Stimulated activated CD4-positive, alpha-beta T cell treated with anti-CD3 and anti-CD28 coated beads, Interleukin-4, amount 100 ng/mL, for 48 hours (primary cell): ENCODE data around the gene LRRC8E.
A peak's percentile ranks its signal among the peaks of the same experiment; 100 is the strongest.

ENCODE experiments used
- DNase-seq, 2 donors: peaks; one replicate each; pipeline ENCODE4 v3.0.0-alpha.2; 2020; ENCODE audit warnings: low read depth in 2 of 2

Gene LRRC8E

DNA sequence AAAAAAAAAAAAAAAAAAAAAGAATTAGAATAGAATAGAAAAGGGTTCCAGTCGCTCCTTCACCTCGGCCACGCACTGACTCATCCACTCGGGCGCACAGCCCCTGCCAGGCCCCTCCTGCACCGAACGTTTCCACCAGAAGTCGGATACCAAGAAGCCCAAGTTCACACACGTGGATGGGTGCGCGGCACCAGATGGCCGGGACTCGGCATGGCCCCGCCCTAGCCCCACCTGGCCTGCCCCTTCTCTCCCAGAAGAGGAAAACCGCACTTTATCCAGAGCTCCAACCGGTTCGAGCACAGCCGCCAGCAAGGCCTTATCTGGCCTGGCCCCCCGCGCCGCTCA is 20.0 kb upstream of the LRRC8E start:
- DNase-seq = no peak

DNA sequence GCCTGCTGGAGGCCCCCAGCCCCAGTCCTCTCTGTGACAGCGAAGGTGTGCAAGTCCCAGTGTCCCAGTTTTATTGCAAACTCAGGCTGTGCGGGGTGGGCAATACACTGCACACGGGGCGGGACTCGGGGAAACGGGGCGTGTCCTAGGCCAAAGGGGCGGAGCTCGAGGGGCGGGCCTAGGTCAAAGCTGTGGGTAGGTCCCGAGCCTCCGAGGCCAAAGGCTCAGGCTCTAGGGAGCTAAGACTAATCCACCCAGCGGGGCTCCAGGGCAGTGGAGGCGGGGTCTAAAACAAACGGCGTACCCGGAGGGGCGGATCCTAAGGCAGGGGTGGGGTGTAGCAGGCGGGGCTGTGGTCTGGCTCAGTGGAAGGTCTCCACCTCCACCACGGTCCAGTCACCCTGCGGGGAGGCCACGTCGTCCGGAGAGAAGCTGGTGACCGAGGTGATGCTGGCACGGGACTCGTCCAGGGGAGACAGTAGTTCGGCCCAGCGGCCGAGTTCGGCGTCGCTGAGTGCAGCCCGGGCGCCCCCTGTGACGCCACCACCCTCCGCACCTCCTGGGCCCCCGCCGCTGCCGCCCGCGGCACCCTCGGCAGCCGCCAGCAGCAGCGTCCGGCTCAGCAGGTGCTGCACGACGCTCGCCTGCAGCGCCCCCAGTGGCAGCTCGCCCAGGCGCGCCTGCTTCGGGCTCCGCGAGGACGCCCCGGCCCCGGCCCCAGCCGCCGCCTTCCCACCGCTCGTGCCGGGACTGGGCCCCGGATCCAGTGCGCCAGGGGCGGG is 19.4 kb upstream of the LRRC8E start:
- DNase-seq = peak; percentile 72 to 80

DNA sequence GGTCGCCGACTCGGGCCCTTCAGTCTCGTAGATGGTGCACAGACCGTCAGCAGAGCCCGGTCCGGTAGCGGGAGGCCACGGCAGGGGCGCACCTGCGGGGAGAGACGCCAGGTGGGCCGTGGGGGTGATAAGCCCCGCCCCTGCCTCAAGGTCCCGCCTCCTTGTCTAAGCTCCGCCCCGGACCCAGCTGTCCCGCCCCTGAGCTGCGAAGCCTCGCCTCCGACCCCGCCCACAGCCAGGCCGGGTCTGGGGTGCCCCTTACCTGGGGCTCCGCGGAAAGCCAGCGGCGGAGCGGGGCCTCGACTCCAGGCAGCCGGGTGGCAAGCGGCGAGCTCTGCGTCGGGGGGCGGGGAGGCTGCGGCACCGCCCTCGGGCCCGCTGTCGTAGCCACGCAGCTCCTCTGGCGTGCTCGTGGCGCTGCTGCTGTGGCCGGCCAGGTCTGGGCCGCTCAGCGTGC is 18.8 kb upstream of the LRRC8E start:
- peak; percentile 54 to 78 for DNase-seq

DNA sequence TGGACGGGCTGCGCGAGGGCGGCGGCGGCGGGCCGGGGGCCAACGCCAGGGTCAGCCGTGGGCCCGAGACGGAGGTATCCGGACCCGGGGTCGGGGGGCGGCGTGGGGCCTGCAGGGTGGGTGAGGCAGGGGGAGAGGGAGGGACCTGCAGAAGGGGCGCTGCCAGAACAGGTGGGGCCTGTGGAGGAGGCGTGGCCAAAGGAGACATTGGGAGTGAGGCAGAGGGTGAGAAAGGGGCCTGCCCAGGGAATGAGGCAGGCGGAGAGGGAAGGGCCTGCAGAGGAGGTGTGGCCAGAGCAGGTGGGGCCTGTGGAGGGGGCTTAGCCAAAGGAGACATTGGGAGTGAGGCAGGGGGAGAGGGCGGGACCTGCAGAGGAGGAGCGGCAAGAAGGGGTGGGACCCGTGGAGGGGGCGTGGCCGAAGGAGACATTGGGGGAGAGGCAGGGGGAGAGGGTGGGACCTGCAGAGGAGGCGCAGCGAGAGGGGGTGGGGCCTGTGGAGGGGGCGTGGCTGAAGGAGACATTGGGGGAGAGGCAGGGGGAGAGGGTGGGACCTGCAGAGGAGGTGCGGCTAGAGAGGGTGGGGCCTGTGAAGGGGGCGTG is 18.3 kb upstream of the LRRC8E start:
- peak; percentile 45 to 63 for DNase-seq

GRCh38 chr19:7870571-7871436 is 17.5 kb upstream of the LRRC8E start:
- DNase-seq = peak; percentile 49 to 63

- DNase-seq = peak; percentile 80 to 95
These were observed 16.6 kb upstream of the LRRC8E start for GRCh38 chr19:7871437-7872305.

DNA sequence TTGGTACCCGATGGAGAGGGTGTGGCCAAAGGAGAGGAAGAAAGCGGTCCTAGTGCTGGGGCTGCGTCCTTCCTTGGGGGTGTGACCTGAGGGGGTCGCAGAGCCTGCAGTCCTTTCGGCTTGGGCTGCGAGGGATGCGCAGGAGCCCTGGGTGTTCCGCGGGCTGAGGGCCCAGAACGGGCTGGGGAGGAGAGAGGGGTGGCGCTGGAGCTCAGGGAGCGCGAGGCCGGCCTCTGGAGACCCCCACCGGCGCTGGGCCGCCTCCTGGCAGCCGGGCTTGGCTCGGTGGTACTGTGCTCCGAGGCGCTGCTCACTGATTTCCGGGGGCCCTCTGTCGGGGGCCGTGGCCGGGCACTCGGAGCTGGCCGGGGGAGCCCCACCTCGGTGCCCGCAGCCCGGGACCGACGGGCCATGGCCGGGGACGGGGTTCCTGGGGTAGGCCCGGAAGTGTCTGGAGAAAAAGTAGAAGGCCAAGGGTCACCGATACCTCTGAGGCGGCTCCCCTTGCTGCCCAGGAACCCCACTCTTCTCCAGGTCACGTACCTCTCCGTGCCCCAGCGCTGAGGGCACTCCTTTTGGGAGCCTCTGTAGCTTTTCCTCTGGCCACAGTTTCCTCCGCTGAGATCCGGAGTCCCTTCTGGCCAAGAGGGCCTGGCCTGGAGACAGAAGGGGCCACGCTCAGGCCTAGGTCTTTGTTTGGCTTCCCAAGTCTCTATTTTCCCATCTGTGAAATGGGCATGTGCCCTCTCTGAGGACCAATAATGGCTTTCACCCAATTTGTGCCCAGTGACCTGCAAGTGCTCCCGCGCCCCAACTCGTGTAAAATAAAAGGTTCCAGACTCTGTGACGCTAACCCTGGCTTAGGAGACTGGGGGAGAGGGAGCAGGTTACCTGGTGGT is 15.8 kb upstream of the LRRC8E start:
- DNase-seq = no peak

DNA sequence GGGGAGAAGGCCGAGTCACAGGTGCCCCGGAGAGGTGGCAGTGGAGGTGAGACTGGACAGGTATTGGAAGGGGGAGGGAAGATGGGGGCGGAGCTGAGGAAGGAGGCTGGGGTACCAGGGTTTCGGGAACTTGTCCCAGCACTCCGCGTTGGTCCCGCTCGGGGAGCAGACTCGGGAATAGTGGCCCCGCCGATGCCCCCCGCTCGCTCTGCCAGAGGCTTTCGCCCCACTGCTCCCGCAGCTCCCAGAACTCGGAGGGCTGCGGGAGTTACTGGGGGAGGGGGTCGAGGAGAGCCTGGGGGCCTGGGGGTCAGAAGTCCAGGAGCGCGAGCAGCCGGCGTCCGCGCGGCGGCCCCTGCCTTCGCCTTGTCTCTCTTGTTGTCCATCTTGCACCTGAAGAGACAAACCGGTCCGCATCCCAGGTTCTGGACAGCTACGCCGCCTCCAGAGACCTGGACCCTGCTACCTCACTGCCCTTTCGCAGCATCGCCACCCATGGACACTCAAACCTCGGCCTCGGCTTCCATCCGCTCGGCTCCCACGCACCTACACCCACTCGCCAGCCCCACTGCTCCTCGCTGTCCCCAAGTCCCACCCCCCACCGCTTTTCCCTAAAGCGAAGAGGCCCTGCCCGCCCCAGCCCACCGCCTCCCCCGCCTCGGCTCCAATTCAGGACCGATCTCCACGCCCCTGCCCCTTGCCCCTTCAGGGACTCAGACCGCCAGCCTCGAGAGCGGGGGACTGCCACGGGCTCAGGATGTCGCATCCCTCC is 14.8 kb upstream of the LRRC8E start:
- no peak for DNase-seq

- no peak for DNase-seq
These were observed 14.0 kb upstream of the LRRC8E start, which contains the start of gene PRR36 for GRCh38 chr19:7874076-7874896. PRR36 (minus strand) TSS chr19:7874390; CDS start chr19:7873689, 701 bp downstream.

GRCh38 chr19:7874897-7875273 is 13.4 kb upstream of the LRRC8E start:
- DNase-seq = no peak

- no peak for DNase-seq
These were observed 11.0 kb upstream of the LRRC8E start for GRCh38 chr19:7877249-7877836.

- no peak for DNase-seq
These were observed 9.1 kb upstream of the LRRC8E start for GRCh38 chr19:7879111-7879807.

- no peak for DNase-seq
These were observed 8.5 kb upstream of the LRRC8E start for GRCh38 chr19:7879836-7880235.

DNA sequence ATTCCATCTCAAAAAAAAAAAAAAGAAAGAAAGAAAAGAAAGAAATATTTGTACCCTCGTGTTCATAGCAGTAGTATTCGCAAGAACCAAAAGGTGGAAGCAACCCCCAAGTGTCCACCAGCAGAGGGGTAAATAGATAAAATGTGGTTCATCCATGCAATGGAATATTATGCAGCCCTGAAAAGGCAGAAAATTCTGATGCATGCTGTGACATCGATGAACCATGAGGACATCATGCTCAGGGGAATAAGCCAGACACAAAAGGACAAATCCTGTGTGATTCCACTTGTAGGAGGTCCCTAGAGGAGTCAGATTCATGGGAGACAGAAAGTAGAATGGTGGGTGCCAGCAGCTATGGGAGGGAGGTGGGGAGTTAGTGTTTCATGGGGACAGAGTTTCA is 6.4 kb upstream of the LRRC8E start:
- no peak for DNase-seq

DNA sequence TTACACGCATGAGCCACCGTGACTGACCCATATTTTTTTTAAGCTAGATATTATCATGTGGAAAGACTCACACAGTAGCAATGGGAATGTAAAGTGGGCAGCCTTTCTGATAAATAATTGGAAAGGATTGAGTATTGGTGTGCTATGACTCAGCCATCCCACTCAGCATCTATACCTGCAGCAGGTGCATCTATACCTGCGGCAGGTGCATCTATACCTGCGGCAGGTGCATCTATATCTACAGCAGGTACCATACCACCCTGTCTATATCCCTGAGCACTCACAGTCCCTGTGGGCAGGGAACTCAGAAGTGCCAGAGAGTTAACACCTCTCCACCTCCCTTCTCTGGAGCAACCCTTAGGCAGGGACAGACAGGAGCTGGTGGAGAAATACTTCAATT is 5.2 kb upstream of the LRRC8E start:
- no peak for DNase-seq

DNA sequence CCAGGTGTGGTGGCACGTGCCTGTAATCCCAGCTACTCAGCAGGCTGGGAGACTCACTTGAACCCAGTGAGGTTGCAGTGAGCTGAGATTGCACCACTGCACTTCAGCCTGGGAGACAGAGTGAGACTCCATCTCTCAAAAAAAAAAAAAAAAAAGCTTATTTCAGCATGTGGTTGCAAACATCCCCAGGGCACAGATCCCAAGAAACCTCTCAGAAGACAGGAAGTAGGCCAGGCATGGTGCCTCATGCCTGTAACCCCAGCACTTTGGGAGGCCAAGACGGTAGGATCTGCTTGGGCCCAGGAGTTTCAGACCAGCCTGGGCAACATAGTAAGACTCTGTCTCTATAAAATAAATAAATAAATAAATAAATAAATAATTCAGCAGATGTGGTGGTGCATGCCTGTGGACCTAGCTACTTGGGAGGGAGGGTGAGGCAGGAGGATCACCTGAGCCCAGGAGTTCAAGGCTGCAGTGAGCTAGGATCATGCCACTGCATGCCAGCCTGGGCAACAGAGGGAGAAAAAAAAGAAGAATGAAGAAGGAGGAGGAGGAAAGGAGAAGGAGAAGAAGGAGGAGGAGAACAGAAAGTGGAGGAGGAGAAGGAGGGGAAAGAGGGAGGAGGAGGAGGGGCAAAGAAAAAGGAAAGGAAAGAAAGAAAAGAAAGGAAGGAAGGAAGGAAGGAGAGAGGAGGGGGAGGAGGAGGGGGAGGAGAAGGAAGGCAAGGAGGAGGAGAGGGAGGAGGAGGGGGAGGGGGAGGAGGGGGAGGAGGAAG is 4.3 kb upstream of the LRRC8E start:
- no peak for DNase-seq

DNA sequence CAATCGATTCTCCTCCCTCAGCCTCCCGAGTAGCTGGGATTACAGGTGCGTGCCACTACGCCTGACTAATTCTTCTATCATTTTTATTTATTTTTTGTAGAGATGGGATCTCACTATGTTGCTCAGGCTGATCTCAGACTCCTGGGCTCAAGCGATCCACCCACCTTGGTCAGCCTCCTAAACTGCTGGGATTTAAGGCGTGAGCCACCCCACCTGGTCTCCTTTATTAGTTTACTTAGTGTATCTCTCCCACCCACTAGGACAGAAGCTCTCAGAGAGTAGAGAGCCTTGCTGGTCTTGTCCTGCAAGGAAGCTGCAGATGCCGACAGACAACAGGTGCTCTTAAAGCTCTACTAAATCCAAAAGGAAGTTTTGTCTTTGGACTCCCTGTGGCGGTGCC is 2.5 kb upstream of the LRRC8E start:
- DNase-seq = no peak
